Erythroblast (primary cell): ENCODE measurements around the gene SLC4A3.

Experiments used
- GATA1 ChIP-seq: IDR thresholded peaks from 2 replicates; pipeline ENCODE4 v1.6.1; 2011; ENCODE audit warnings: low read depth, mild to moderate bottlenecking, control low read depth, low read length, moderate library complexity
- POLR2A ChIP-seq: IDR thresholded peaks from 2 replicates; pipeline ENCODE4 v1.6.1; 2011; ENCODE audit warnings: mild to moderate bottlenecking, low read length

DNA sequence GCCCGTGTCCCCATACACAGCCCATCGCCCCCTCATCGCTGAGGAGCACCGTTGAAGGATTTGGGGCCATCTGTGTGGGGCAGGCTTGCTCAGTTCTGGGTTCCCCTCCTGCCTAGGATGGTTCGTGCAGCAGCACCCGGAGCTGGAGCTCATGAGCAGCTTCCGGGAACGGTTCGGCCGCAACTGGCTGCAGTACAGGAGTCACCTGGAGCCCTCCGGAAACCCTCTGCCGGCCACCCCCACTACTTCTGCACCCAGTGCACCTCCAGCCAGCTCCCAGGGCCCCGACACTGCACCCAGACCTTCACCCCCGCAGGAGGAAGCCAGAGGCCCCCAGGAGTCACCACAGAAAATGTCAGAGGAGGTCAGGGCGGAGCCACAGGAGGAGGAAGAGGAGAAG is 19.5 kb upstream of the SLC4A3 start:
- no peak for TF ChIP-seq POLR2A
- TF ChIP-seq GATA1 = no peak
